GM23248 (cell line): Measurements from ENCODE around the gene CRYAA. TPM values are rescaled to one million over a fixed set of nuclear protein-coding genes. Genes with fewer than 3 reads are reported as not detected.
"Not testable (repeated sequence)": the region's sequence is repeated elsewhere in the genome, so short reads cannot be mapped to it uniquely, and the experiment has no call there.

Source experiments
- DNase-seq: peaks from one replicate; pipeline ENCODE4 v3.0.0-alpha.2; 2015
- H2AFZ ChIP-seq: fragments of 200-600 bp; sonication (generic); 2 replicates; pipeline ENCODE4 v1.6.1; 2016; ENCODE audit warnings: antibody characterized with exemption
- H3F3A ChIP-seq: fragments of 200-600 bp; sonication (generic); 2 replicates; pipeline ENCODE4 v1.6.1; 2016; ENCODE audit warnings: mild to moderate bottlenecking, antibody characterized with exemption, mixed run types; ENCODE audit not compliant: insufficient read depth
- H3K27ac ChIP-seq: fragments of 200-600 bp; sonication (generic); 2 replicates; pipeline ENCODE4 v1.5.1; 2016; ENCODE audit warnings: mild to moderate bottlenecking
- H3K27me3 ChIP-seq: fragments of 200-600 bp; sonication (generic); replicated peaks from 2 replicates; pipeline ENCODE4 v1.6.1; 2016; ENCODE audit warnings: mild to moderate bottlenecking; ENCODE audit not compliant: insufficient read depth
- H3K36me3 ChIP-seq: fragments of 200-600 bp; sonication (generic); 2 replicates; pipeline ENCODE4 v1.6.1; 2016; ENCODE audit warnings: low read depth, mild to moderate bottlenecking
- H3K4me1 ChIP-seq: fragments of 200-600 bp; sonication (generic); 2 replicates; pipeline ENCODE4 v1.6.1; 2016; ENCODE audit warnings: mild to moderate bottlenecking; ENCODE audit not compliant: insufficient read depth
- H3K4me2 ChIP-seq: fragments of 200-600 bp; sonication (generic); one replicate; pipeline ENCODE4 v1.6.1; 2016; ENCODE audit warnings: mild to moderate bottlenecking; ENCODE audit not compliant: unreplicated experiment
- H3K4me3 ChIP-seq: fragments of 200-600 bp; sonication (generic); 2 replicates; pipeline ENCODE4 v1.5.1; 2016; ENCODE audit warnings: mild to moderate bottlenecking
- H3K79me2 ChIP-seq: fragments of 200-600 bp; sonication (generic); 2 replicates; pipeline ENCODE4 v1.6.1; 2016; ENCODE audit warnings: mild to moderate bottlenecking; ENCODE audit not compliant: insufficient read depth
- H3K9ac ChIP-seq: fragments of 200-600 bp; sonication (generic); 2 replicates; pipeline ENCODE4 v1.6.1; 2016; ENCODE audit warnings: mild to moderate bottlenecking
- H3K9me2 ChIP-seq: fragments of 200-600 bp; sonication (generic); 2 replicates; pipeline ENCODE4 v1.6.1; 2016; ENCODE audit warnings: mixed run types, mild to moderate bottlenecking, moderate library complexity; ENCODE audit not compliant: insufficient read depth
- H3K9me3 ChIP-seq: fragments of 200-600 bp; sonication (generic); one replicate; pipeline ENCODE4 v1.6.1; 2017; ENCODE audit warnings: low read depth
- H4K20me1 ChIP-seq: fragments of 200-600 bp; sonication (generic); 2 replicates; pipeline ENCODE4 v1.6.0; 2016; ENCODE audit not compliant: insufficient read depth
- EZH2 ChIP-seq: fragments of 200-600 bp; sonication (generic); IDR thresholded peaks from 2 replicates; pipeline ENCODE4 v1.6.1; 2018; ENCODE audit warnings: antibody characterized with exemption, mild to moderate bottlenecking; ENCODE audit not compliant: insufficient read depth, poor library complexity, severe bottlenecking
- EZH2phosphoT487 ChIP-seq: fragments of 200-600 bp; sonication (generic); IDR thresholded peaks from 2 replicates; pipeline ENCODE4 v1.6.1; 2018; ENCODE audit warnings: antibody characterized with exemption, moderate library complexity, mild to moderate bottlenecking, low read depth; ENCODE audit not compliant: insufficient read depth
- WGBS, 2 experiments: methylation state at CpG; one replicate each; pipeline ENCODE4 v1.1.6; 2015 to 2017; ENCODE audit warnings: low lambda C conversion rate in 2 of 2, low coverage in 1 of 2; ENCODE audit errors: missing lambda C conversion rate in 2 of 2; 5-methylcytosine and 5-hydroxymethylcytosine counted together
- in situ Hi-C: fragments of 300-500 bp; cut with MboI; formaldehyde crosslinking; loops from 2 replicates; pipeline ENCODE4 v1.15.0; 2020
- polyA plus RNA-seq: library from polyadenylated mRNA; unstranded; fragments of >200 nt; fragmentation: Nextera tagmentation; extraction: Ambion mirVana; gene quantifications from 2 replicates; pipeline ENCODE4 v1.2.1, GENCODE V29; 2016
- total RNA-seq: library from RNA; depleted of rRNA; stranded (reverse); fragments of >200 nt; shearing (Covaris generic); gene quantifications from 2 replicates; pipeline ENCODE4 v1.2.3, GENCODE V29; 2014

The CRYAA gene
- total and polyA plus RNA-seq, 2 experiments from 2014 or later: not detected

GRCh38 chr21:43178175-43178826 lies 9.5 kb downstream of the CRYAA start:
- H3K27ac ChIP-seq, H3K4me1 ChIP-seq, H4K20me1 ChIP-seq, H3K9me2 ChIP-seq, H3F3A ChIP-seq, H3K9ac ChIP-seq, H3K4me3 ChIP-seq, H3K79me2 ChIP-seq, H3K27me3 ChIP-seq, DNase-seq, in situ Hi-C loops, H3K4me2 ChIP-seq, H3K36me3 ChIP-seq, H2AFZ ChIP-seq, H3K9me3 ChIP-seq: not testable (repeated sequence)
- no CpG with 5 or more reads among the region's 22 CpGs for WGBS, 2 experiments

- H3K9ac ChIP-seq, H3K27me3 ChIP-seq, H2AFZ ChIP-seq, H3K36me3 ChIP-seq, H3K4me1 ChIP-seq, H3F3A ChIP-seq, H3K27ac ChIP-seq, H4K20me1 ChIP-seq, H3K4me3 ChIP-seq, H3K9me2 ChIP-seq, H3K4me2 ChIP-seq, H3K79me2 ChIP-seq, in situ Hi-C loops, DNase-seq, H3K9me3 ChIP-seq: not testable (repeated sequence)
- WGBS, 2 experiments: no CpG with 5 or more reads among the region's 15 CpGs
Measured at GRCh38 chr21:43181033-43181432, 12.2 kb downstream of the CRYAA start.

- H3K9ac ChIP-seq, H3K4me2 ChIP-seq, DNase-seq, in situ Hi-C loops, H2AFZ ChIP-seq, H3K36me3 ChIP-seq, H4K20me1 ChIP-seq, H3K9me3 ChIP-seq, H3F3A ChIP-seq, H3K79me2 ChIP-seq, H3K4me1 ChIP-seq, H3K9me2 ChIP-seq, H3K4me3 ChIP-seq, H3K27ac ChIP-seq: not testable (repeated sequence)
- H3K27me3 ChIP-seq: 0 out of 2 replicates have a peak, but pooled peaks cover 21% of the 10 kb centered on the region
- WGBS, 2 experiments: 0% methylated on average over 1 of the region's 7 CpGs; no CpG with 5 or more reads in 1 of the 2 experiments
Measured at GRCh38 chr21:43187268-43187667, 18.5 kb downstream of the CRYAA start.

- Histone ChIP-seq H3K9me3 (no peaks in the 10 kb centered on the region), H3K27ac (no peak overlapping the region), H3K4me2 (no peak overlapping the region), H3K9ac (no peak overlapping the region), H3K4me1 (no peaks in the 10 kb centered on the region), H3K79me2 (no peaks in the 10 kb centered on the region), H4K20me1 (no peaks in the 10 kb centered on the region), H3K9me2 (no peaks in the 10 kb centered on the region), H2AFZ (no peak overlapping the region), H3K36me3 (no peaks in the 10 kb centered on the region), H3F3A (no peaks in the 10 kb centered on the region), H3K4me3 (no peak overlapping the region), H3K27me3 (0 out of 2 replicates have a peak, but pooled peaks cover 24% of the 10 kb centered on the region)
- 82 to 85% methylated on average over 4 of the region's 4 CpGs for whole genome bisulfite sequencing, 2 experiments
- DNase-seq: no peak
- TF ChIP-seq EZH2phosphoT487 (no peak), EZH2 (no peak)
- in situ Hi-C loops: no loop called here
Measured at GRCh38 chr21:43187715-43188114, 18.9 kb downstream of the CRYAA start.

GRCh38 chr21:43188181-43188580 lies 19.4 kb downstream of the CRYAA start:
- no peak for DNase-seq
- Histone ChIP-seq H3F3A (no peaks in the 10 kb centered on the region), H3K9ac (no peak overlapping the region), H3K4me1 (no peaks in the 10 kb centered on the region), H4K20me1 (no peaks in the 10 kb centered on the region), H3K27ac (no peak overlapping the region), H3K9me2 (no peaks in the 10 kb centered on the region), H2AFZ (no peak overlapping the region), H3K36me3 (no peaks in the 10 kb centered on the region), H3K4me2 (no peak overlapping the region), H3K4me3 (no peak overlapping the region), H3K79me2 (no peaks in the 10 kb centered on the region), H3K9me3 (no peaks in the 10 kb centered on the region), H3K27me3 (0 out of 2 replicates have a peak, but pooled peaks cover 24% of the 10 kb centered on the region)
- WGBS, 2 experiments: 75 to 85% methylated on average over 8 of the region's 8 CpGs
- TF ChIP-seq EZH2 (no peak), EZH2phosphoT487 (no peak)
- in situ Hi-C loops: no loop called here
